HL-60 (cell line): ENCODE data around the gene ENG.

ENCODE experiments used
- DNase-seq, 2 experiments: peaks; one replicate each; pipeline ENCODE4 v3.0.0-alpha.2; 2010 to 2020; ENCODE audit warnings: low read depth in 1 of 2, low spot score in 1 of 2
- H3K27ac ChIP-seq: fragments of 250-450 bp; sonication (Bioruptor Pico); replicated peaks from 2 replicates; pipeline ENCODE4 v1.5.1; 2020; ENCODE audit warnings: mild to moderate bottlenecking, moderate library complexity
- H3K27me3 ChIP-seq: fragments of 250-450 bp; sonication (Bioruptor Pico); 2 replicates; pipeline ENCODE4 v1.5.1; 2021; ENCODE audit warnings: mild to moderate bottlenecking, moderate library complexity; ENCODE audit not compliant: insufficient read depth, poor library complexity, severe bottlenecking
- H3K4me3 ChIP-seq: replicated peaks from 2 replicates; pipeline ENCODE4 v1.5.1; 2011; ENCODE audit warnings: mild to moderate bottlenecking, control low read depth, low read length; ENCODE audit not compliant: insufficient read depth
- CTCF ChIP-seq: IDR thresholded peaks from one replicate; pipeline ENCODE4 v1.5.1; 2011; ENCODE audit warnings: low read length, control low read depth, inconsistent platforms; ENCODE audit not compliant: insufficient read depth
- GABPA ChIP-seq: IDR thresholded peaks from 2 replicates; pipeline ENCODE4 v1.6.1; 2012; ENCODE audit warnings: low read depth
- POLR2AphosphoS5 ChIP-seq: IDR thresholded peaks from 2 replicates; pipeline ENCODE4 v1.6.1; 2012; ENCODE audit warnings: low read depth
- REST ChIP-seq: IDR thresholded peaks from 2 replicates; pipeline ENCODE4 v1.6.1; 2012; ENCODE audit warnings: low read depth; ENCODE audit not compliant: insufficient replicate concordance
- SPI1 ChIP-seq: IDR thresholded peaks from 2 replicates; pipeline ENCODE4 v1.6.1; 2012; ENCODE audit warnings: low read depth, mild to moderate bottlenecking, borderline replicate concordance

The ENG gene

GRCh38 chr9:127789179-127789578 lies 65.3 kb downstream of the ENG start:
- Histone ChIP-seq H3K27ac (no peak overlapping the region), H3K4me3 (no peak overlapping the region), H3K27me3 (no peaks in the 10 kb centered on the region)
- no peak for DNase-seq
- no peak for TF ChIP-seq SPI1
- TF ChIP-seq GABPA, result no peak
- no peak for TF ChIP-seq POLR2AphosphoS5
- TF ChIP-seq CTCF, result no peak
- no peak for TF ChIP-seq REST

GRCh38 chr9:127788337-127789011 lies 66.0 kb downstream of the ENG start:
- no peak overlapping the region for H3K4me3 ChIP-seq
- H3K27ac ChIP-seq, result no peak overlapping the region
- DNase-seq, result no peak
- H3K27me3 ChIP-seq, result no peaks in the 10 kb centered on the region
- TF ChIP-seq SPI1 (no peak), CTCF (no peak), REST (no peak), GABPA (no peak), POLR2AphosphoS5 (no peak)

GRCh38 chr9:127786773-127787104 lies 67.7 kb downstream of the ENG start:
- peak overlapping the region; percentile 93 for H3K4me3 ChIP-seq
- DNase-seq, result no peak
- TF ChIP-seq SPI1, result no peak
- TF ChIP-seq POLR2AphosphoS5, result no peak
- TF ChIP-seq REST, result no peak
- H3K27ac ChIP-seq, result peak overlapping the region; percentile 94
- H3K27me3 ChIP-seq, result no peaks in the 10 kb centered on the region
